AG04449 (cell line): ENCODE results near the gene MBNL2.

Experiments used
- CTCF ChIA-PET: fragments of 350-600 bp; formaldehyde crosslinking; extraction: SDS; loops from one replicate; lab custom pipeline; 2021; ENCODE audit warnings: antibody characterized with exemption; lab: Yijun Ruan, JAX
- POLR2A ChIA-PET: fragments of 400-600, 350-600 bp; formaldehyde crosslinking; extraction: SDS; loops from one replicate; lab custom pipeline; 2020; ENCODE audit warnings: antibody characterized with exemption, inconsistent platforms; lab: Yijun Ruan, JAX
- DNase-seq: peaks from one replicate; pipeline ENCODE4 v3.0.0-alpha.2; 2010; ENCODE audit warnings: low read depth, low spot score
- H3K4me3 ChIP-seq: 2 replicates; pipeline ENCODE4 v1.5.1; 2011; ENCODE audit warnings: low read depth, mild to moderate bottlenecking, control low read depth, low read length
- CTCF ChIP-seq: IDR thresholded peaks from one replicate; pipeline ENCODE4 v1.5.1; 2011; ENCODE audit warnings: mild to moderate bottlenecking, moderate library complexity, low read length, control low read depth, inconsistent platforms; ENCODE audit not compliant: insufficient read depth; ENCODE audit errors: missing control alignments

Gene MBNL2

DNA sequence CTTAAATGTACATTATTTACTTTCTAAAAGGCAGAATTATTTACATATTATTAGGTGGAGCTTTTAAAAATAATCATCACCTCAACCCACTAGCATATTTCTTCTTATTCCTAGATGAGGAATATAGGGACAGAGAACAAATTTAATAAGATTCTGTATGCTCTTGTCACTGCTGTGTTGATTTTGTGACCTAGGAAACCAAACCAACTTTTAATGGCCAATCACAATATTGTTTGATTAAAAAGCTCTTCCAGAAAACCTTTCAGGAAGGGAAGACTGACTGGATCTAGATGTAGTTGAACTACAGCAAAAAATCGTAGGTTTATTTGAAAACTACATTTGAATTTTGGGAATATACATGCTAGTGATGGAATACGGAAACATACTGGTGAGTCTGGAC lies 120.0 kb downstream of the MBNL2 start:
- H3K4me3 ChIP-seq: no peak overlapping the region
- no peak for TF ChIP-seq CTCF
- DNase-seq: no peak
- ChIA-PET POLR2A (no interaction called here), CTCF (interaction anchor here (0.7 to 11.0 kb wide), 7 partner anchors 8 to 230 kb away, joined by 3 to 133 read pairs (median 4); partner anchors contain the start of gene MBNL2)

DNA sequence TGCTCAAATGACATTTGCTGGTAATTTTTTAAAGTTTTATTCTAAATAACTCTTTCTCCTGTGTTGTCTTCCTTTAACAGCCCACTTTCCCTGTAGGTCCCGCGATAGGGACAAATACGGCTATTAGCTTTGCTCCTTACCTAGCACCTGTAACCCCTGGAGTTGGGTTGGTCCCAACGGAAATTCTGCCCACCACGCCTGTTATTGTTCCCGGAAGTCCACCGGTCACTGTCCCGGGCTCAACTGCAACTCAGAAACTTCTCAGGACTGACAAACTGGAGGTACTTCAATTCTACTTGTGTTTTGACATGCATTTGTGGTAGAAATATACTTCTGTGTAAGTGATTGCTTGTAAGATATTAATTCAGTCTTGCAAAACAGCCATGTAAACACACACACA lies 120.8 kb downstream of the MBNL2 start:
- POLR2A ChIA-PET: no interaction called here
- DNase-seq: no peak
- no peak for TF ChIP-seq CTCF
- CTCF ChIA-PET: interaction anchor here (0.9 to 11.0 kb wide), 10 partner anchors 9 to 312 kb away, joined by 3 to 133 read pairs (median 5); partner anchors contain the start of gene MBNL2
- H3K4me3 ChIP-seq: no peak overlapping the region

DNA sequence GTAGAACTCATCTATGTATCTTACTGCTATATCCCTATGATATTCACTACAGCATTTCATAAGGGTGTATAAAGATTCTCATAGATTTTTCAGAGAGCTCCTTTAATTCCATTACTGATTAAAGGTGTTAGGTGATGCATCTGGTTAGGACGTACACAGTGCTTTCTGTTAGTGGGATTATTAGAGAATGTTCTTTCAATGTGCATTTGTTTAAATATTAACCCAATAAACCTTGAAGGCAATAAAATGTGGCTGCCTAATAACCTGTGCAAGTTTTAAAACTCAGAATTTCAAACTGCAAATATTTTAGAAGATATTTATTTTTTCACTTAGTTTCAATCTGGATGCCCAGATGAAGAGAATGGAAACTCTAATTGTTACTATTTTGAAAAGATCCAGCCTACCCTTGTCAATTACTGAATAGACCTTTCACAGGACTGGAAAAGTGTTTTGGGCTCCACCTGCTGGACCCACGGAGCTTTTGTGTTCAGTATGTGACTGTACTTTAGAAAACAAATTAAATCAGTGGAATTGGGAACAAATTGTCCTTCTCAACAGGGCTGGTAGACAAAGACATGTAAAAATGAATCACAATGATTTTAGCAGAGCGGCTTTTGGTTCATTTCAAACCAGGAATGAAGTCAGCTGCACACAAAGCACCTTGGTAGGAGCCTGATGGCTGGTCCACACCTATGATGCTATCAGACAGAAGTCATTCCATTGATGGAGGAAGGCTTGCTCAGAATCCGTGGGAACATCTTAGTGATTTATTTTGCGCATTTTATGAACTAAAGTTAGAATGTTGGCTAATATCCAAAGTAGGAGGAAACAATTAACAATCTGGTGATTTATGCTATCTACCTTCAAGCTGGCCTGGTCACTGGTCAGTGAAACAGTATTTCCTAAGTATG lies 122.4 kb downstream of the MBNL2 start:
- POLR2A ChIA-PET: no interaction called here
- CTCF ChIA-PET: interaction anchor here (0.6 to 11.0 kb wide), 28 partner anchors 9 to 327 kb away, joined by 3 to 133 read pairs (median 4); partner anchors contain the start of gene MBNL2
- DNase-seq: no peak
- peak; percentile 64 for TF ChIP-seq CTCF
- no peak overlapping the region for H3K4me3 ChIP-seq

GRCh38 chr13:97346097-97346496 lies 124.0 kb downstream of the MBNL2 start:
- no peak overlapping the region for H3K4me3 ChIP-seq
- no peak for TF ChIP-seq CTCF
- no peak for DNase-seq
- POLR2A ChIA-PET: no interaction called here
- CTCF ChIA-PET: interaction anchor here (1.5 to 11.0 kb wide), 2 partner anchors 13 to 234 kb away, joined by 6 to 133 read pairs; no protein-coding TSS in a partner anchor

DNA sequence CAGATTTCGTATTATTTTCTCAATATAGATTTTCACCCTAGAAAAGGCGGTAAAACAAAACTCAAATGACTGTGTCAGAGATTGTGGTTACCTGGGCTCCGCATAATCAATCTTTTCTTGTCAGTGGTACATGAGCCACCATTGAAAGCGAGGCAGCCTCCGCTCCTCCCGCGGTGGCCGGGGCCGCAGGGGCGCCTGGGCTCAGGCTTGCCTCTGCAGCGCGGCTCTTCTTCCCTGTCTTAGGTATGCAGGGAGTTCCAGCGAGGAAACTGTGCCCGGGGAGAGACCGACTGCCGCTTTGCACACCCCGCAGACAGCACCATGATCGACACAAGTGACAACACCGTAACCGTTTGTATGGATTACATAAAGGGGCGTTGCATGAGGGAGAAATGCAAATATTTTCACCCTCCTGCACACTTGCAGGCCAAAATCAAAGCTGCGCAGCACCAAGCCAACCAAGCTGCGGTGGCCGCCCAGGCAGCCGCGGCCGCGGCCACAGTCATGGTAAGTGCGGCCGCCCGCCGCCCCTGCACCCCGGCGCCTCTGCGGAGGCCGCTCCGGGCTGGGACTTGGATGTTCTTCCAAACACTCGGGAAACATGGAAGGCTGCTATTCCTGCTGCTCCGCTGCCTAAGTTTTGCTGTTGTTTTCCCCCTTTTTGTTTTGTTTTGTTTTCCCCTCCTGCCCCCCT lies 124.6 kb downstream of the MBNL2 start:
- ChIA-PET POLR2A (no interaction called here), CTCF (interaction anchor here (1.5 to 11.0 kb wide), 3 partner anchors 13 to 234 kb away, joined by 4 to 133 read pairs (median 6); no protein-coding TSS in a partner anchor)
- TF ChIP-seq CTCF: no peak
- DNase-seq: no peak
- no peak overlapping the region for H3K4me3 ChIP-seq
